DND-41 (cell line): ENCODE results near the gene MGME1.

Experiments
- EZH2 ChIP-seq: IDR thresholded peaks from 3 replicates; pipeline ENCODE4 v1.6.1; 2012; ENCODE audit warnings: borderline replicate concordance, low read depth, mild to moderate bottlenecking, moderate library complexity, low read length, inconsistent platforms; ENCODE audit not compliant: severe bottlenecking
- TF ChIP-seq, protein P1 (sequence below): IDR thresholded peaks from 2 replicates; pipeline ENCODE4 v1.5.1; 2012; ENCODE audit warnings: borderline replicate concordance, low read length, moderate library complexity, mild to moderate bottlenecking; ENCODE audit not compliant: poor library complexity, severe bottlenecking; ENCODE audit errors: extremely low read depth

- TF ChIP-seq, protein P1, sequence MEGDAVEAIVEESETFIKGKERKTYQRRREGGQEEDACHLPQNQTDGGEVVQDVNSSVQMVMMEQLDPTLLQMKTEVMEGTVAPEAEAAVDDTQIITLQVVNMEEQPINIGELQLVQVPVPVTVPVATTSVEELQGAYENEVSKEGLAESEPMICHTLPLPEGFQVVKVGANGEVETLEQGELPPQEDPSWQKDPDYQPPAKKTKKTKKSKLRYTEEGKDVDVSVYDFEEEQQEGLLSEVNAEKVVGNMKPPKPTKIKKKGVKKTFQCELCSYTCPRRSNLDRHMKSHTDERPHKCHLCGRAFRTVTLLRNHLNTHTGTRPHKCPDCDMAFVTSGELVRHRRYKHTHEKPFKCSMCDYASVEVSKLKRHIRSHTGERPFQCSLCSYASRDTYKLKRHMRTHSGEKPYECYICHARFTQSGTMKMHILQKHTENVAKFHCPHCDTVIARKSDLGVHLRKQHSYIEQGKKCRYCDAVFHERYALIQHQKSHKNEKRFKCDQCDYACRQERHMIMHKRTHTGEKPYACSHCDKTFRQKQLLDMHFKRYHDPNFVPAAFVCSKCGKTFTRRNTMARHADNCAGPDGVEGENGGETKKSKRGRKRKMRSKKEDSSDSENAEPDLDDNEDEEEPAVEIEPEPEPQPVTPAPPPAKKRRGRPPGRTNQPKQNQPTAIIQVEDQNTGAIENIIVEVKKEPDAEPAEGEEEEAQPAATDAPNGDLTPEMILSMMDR = no peak
- TF ChIP-seq EZH2 = no peak
Measured at GRCh38 chr20:17993546-17993945, 24.7 kb downstream of the MGME1 start.
